NCI-H2196 (cell line): ENCODE data around the gene EFEMP1.
"Not testable (repeated sequence)": the region's sequence is repeated elsewhere in the genome, so short reads cannot be mapped to it uniquely, and the experiment has no call there.

Experiments
- DNase-seq: peaks from one replicate; lab custom pipeline; 2025; ENCODE audit not compliant: unreplicated experiment; lab: John Stamatoyannopoulos, UW

Gene EFEMP1

GRCh38 chr2:55869637-55870325 is 53.8 kb downstream of the EFEMP1 start:
- DNase-seq: no peak

DNA sequence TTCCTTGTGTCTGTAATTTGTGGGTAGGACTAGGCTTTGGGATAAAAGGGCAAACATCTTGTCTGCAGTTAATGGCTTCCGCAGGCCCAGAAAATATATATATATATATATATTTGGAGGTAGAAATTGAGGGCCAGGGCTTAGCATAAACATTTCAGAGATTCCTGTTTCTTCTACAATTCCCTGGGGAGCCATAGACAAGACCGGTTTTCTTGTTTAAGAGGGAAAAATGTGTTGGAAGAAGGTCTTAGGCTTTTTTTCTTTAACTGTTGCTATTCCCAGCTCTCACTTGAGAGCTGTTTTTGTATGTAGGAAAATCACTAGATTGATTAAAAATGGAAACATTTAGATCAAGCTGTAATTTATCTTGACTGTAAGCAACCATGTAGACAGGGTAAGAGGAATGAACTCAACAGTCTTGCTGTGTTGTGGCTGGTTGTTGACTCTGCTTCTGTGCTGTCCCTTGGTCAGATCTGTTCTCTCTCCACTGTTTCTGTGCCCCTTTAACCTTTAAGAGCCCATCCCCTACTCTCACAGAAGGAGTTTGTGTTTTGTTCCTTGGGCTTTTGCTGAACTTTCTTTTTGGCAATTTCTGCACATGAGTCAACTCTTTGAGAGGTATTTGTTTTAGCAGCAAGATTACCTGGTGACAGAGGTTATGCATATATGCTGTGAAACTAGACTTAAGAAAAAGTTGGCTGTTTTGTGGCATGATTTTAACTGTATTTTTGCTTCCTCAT is 58.3 kb downstream of the EFEMP1 start:
- DNase-seq: no peak

DNA sequence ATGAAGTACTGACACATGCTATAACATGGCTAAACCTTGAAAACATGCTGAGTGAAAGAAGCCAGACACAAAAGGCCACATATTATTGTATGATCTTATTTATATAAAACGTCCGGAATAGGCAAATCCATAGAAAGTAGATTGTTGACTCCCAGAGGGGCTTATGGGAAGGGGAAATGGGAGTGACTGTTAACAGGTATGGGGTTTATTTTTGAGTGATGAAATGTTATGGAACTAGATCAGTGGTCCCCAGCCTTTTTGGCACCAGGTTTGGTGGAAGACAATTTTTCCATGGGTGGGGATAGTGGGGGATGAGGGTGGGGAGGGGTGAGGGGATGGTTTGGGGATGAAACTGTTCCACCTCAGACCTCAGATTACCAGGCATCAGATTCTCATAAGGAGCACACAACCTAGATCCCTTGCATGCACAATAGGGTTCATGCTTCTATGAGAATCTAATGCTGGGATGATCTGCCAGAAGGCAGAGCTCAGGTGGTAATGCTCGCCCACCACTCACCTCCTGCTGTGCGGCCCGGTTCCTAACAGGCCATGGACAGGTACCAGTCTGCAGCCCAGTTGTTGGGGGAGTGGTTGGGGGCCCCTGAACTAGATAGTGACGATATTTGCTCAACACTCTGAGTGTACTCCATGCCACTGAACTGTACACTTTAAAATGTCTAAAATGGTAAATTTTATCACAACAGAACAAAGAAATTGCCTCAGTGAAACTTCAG is 59.1 kb downstream of the EFEMP1 start:
- no peak for DNase-seq

GRCh38 chr2:55862673-55863390 is 60.8 kb downstream of the EFEMP1 start:
- no peak for DNase-seq

DNA sequence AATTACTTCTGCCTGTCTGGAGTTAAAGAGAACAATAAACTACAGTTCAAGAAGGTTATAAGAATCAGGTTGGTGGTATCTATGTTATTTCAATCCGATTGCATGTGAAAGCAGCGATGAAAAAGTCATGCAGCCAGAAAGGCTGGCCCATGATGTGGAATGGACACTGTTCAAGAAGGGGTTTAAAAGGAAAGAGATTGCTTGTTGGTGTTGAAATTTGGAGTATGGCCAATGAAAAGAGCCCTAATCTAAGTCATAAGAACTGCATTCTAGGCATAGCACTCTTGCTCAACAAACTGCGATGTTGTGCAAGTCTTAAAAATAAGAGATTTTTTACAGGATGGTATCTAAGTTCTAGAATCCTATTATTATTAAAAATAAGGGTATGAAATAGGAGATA is 61.3 kb downstream of the EFEMP1 start:
- no peak for DNase-seq

GRCh38 chr2:55861733-55862132 is 61.8 kb downstream of the EFEMP1 start:
- no peak for DNase-seq

DNA sequence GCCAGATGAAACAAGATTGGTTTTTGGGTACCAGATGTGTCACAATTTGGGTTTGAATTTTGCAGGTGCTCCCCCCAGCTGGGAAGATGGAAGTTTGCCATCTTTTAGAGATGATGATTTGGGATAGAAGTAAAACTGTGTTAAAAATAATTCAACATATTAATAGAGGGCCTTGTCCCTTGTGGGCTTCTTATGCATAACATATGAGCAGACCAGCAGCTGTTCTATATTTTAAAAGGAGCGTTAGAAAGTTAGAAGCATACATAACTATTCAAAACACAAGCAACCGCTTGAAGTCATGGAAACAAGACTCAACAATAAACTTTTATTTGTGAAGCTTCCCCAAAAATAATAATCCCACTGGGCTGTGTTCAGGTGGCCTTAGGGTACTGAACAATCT is 62.8 kb downstream of the EFEMP1 start:
- DNase-seq: no peak

DNA sequence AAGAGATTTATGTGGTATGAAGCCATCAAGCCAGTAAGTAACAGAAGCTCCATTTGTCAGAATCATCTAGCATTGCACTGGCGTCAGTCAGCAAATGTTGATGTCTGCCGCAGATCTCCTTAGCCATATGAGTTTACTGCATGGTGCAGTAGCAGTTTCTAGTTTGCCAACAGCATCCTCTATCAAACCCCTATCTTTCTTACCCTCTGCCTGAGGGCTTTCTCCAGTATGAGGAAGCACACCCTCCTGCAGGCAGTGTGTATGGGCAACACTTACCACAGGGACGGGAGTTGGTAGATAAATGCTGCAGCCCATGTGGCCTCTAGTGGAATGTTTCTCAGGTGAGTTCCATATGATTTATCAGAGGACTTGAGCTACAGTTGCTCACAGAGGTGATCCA is 63.7 kb downstream of the EFEMP1 start:
- no peak for DNase-seq

DNA sequence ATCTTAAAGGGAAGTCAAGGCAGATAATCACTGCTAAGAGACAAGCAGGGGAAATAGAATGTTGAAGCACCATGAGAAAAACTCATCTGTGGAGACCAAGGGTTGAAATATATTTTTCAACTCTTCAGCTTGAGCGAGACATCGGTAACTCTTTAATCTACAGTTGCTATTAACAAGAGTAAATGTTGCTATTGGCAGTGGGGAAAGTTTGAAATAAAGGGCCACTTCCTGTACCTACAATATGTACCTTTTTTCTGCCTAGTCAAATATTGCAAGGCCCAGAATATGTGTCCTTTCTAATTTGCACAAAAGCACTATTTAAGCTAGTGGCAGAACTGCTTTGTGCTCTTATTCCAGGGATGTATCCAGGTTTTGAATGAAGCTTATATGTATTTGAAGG is 65.8 kb downstream of the EFEMP1 start:
- no peak for DNase-seq

DNA sequence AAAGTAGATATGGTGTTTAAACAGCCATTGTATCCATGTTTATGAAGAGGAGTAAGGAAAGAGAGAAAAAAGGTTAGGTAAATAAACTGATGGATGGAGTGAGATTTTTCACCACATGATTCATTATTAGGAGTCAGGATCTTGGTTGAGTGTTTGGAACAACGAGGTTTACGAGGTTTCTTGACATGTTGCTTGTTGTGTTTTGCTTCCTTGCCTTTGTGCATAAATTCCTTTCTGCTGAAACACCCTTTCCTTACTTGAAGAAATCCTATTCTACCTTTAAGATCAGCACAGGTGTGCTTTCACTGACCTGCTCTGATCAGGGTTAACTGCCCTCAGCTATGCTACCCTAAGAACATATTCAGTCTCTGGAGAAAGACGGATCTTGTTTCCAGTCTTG is 66.6 kb downstream of the EFEMP1 start:
- no peak for DNase-seq

DNA sequence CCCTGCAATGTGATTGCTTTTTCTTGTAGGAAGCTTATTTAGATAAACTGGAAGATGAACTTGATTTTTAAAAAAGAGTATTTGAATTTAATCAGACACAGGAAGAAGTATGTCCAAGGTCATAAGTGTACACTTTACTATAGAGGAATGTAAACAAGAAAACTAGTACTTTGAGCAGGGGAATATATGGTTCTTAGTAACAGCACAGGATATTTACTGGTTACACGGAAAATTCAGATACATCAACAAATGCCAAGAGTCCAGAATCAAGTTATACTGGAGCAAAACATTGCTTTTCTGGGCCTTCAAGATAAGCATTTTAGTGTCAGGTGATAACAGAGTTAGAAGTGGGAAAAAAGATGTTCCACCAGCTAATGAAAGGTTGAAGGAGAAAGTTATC is 75.5 kb downstream of the EFEMP1 start:
- DNase-seq: no peak

DNA sequence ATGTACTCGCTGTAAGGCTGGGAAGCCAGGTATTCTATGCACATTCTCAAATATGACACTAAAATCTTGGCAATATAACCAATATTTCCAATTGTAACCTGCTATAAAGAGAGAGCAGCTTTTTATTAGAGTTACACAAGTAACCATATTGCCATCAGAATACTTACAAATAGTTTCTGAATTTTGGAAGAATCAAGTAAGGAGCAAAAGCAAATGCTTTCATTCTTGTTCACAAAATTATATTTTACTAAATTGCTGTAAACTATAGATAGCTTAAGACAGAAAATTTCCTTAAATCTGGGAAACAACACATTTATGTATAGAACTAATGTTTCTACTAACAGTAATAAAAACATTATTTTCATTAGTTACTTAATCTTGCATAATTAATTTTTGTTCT is 77.2 kb downstream of the EFEMP1 start:
- no peak for DNase-seq

- DNase-seq: no peak
Observed at GRCh38 chr2:55844986-55845385, 78.6 kb downstream of the EFEMP1 start.

GRCh38 chr2:55843994-55844345 is 79.6 kb downstream of the EFEMP1 start:
- DNase-seq: no peak

DNA sequence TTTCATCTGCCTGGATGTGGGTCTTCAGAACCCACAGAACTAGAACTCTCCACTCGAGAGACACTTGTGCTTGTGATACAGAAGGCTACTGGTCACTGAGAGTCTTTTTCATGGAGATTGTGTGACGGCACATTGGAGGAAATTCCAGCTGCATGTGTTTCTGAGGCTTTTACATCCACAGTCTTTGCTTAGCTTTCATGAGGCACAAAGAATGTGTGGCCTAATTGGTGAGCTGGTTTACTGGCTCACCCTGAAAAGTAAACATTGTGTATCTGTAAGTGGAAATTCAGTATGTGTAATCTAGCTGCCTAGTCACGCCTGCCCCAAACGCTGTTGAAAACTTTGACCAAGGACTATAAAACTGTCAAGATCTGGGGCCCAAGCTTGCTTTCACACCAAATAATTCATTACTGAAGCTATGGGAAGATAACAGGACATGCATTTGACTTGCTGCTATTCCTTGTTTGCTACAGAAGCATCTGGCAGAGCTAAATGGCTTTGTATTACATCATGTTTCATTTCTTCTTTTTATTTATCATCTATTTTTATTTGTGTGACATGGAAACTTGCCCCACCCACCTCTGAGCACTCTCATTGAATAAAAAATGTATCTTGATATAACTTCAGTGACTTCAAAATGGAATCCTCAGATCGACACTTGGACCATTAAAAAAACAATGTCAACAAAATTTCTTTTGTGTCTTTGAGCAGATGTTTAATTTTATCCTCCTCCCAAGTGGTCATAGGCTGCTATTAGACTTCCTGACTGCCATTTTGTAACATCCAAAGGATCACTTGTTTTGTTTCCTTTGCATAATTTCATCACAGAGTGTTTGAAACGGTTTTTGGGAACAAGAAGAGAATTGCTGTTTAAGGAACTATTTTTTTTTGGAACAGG is 80.2 kb downstream of the EFEMP1 start:
- DNase-seq: peak; percentile 27

GRCh38 chr2:55842046-55842445 is 81.5 kb downstream of the EFEMP1 start:
- DNase-seq: no peak

DNA sequence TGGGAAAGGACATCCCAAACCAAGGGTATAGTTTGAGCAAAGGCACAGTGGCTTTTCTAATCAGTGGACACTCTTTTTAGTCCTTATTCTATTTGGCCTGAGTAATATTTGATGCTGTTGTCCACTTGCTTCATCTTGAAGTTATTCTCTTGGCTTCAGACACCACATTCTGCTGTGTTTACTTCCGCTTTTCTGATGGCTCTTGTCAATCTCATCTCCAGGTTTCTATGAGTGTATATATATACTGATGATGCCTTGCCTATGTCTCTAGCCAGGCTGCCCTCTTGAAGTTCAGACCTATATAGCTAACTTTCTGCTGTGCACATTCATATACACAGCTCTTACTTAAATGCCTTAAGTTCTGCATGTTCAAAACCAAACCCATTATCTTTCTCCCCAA is 83.1 kb downstream of the EFEMP1 start:
- DNase-seq: no peak

GRCh38 chr2:55839182-55839819 is 84.3 kb downstream of the EFEMP1 start:
- peak; percentile 70 for DNase-seq

DNA sequence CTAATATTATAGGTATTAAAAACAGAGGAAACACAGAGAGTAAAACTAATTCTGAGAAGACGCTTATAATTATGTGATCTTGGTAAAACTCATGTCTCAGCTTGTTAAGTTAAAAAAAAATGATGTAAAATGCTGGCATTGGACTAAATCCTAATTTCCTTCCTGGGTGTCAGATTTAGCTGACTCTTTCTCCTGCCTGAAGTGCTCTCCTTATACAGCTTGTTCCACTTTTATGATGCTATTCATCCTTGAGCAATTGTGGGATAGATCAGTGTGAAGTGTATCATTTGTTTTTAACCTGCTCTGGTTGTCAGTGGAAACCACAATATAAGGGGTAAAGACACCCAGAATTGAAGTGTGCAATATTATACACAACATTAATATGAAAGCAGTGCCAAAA is 84.9 kb downstream of the EFEMP1 start:
- peak; percentile 22 for DNase-seq

DNA sequence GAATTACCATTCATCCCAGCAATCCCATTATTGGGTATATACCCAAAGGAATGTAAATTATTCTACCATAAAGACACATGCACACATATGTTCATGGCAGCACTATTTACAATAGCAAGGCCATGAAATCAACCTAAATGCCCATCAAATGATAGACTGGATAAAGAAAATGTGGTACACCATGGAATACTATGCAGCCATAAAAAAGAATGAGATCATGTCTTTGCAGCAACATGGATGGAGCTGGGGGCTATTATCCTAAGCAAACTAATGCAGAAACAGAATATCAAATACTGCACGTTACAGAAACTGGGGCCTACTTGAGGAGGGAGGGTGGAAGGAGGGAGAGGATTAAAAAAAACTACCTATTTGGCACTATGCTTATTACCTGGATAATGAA is 85.5 kb downstream of the EFEMP1 start:
- not testable (repeated sequence) for DNase-seq
